ENCODE results near the gene FAM131C. TPM values are rescaled to one million over a fixed set of nuclear protein-coding genes. Genes with fewer than 3 reads are reported as not detected.

Gene FAM131C
- total RNA-seq, 2 donors from 2014 or later: 0.66 to 2.5 TPM

- H3K9me3 Mint-ChIP-seq: peaks cover 6% of the 10 kb centered on the region
- peaks cover 9% of the 10 kb centered on the region for H3K27me3 Mint-ChIP-seq (ENCODE audit: insufficient read depth)
- no peak for TF ChIP-seq CTCF (conservative IDR thresholded peaks at IDR 0.05)
- WGBS, 2 experiments (ENCODE audit: insufficient coverage in 1 of 2, insufficient read length in 1 of 2): 95 to 96% methylated on average over 8 to 9 of the region's 9 CpGs
- no peak overlapping the region for H3K4me3 Mint-ChIP-seq
- H3K36me3 Mint-ChIP-seq (ENCODE audit: low read depth): no peaks in the 10 kb centered on the region
- H3K27me3 ChIP-seq (ENCODE audit: control insufficient read depth, insufficient read depth, low read length, poor library complexity, severe bottlenecking): no peaks in the 10 kb centered on the region
- H3K27ac Mint-ChIP-seq: no peak overlapping the region
- no peak overlapping the region for H3K27ac ChIP-seq (ENCODE audit: low read depth, low read length)
- no peak overlapping the region for H3K4me3 ChIP-seq (ENCODE audit: low read length)
- DNase-seq: peak; percentile 45
- no peaks in the 10 kb centered on the region for H3K36me3 ChIP-seq (ENCODE audit: control insufficient read depth, insufficient read depth, low read length)
- no peak overlapping the region for H3K9ac ChIP-seq (ENCODE audit: extremely low read depth, low read length, poor library complexity, severe bottlenecking)
- H3K9me3 ChIP-seq (ENCODE audit: control insufficient read depth, low read length): no peaks in the 10 kb centered on the region
- H3K4me1 ChIP-seq (ENCODE audit: control insufficient read depth, insufficient read depth, low read length): no peaks in the 10 kb centered on the region
- H3K4me1 Mint-ChIP-seq: peaks cover 17% of the 10 kb centered on the region
Observed at GRCh38 chr1:16095447-16095846, 22.0 kb upstream of the FAM131C start.

- no peaks in the 10 kb centered on the region for H3K36me3 Mint-ChIP-seq (ENCODE audit: low read depth)
- H3K4me3 ChIP-seq (ENCODE audit: low read length): no peak overlapping the region
- H3K4me1 ChIP-seq (ENCODE audit: control insufficient read depth, insufficient read depth, low read length): no peaks in the 10 kb centered on the region
- H3K9me3 Mint-ChIP-seq: no peaks in the 10 kb centered on the region
- no peak overlapping the region for H3K27ac Mint-ChIP-seq
- no peak overlapping the region for H3K9ac ChIP-seq (ENCODE audit: extremely low read depth, low read length, poor library complexity, severe bottlenecking)
- peaks cover 17% of the 10 kb centered on the region for H3K4me1 Mint-ChIP-seq
- H3K4me3 Mint-ChIP-seq: no peak overlapping the region
- peak; percentile 53 for DNase-seq
- H3K27ac ChIP-seq (ENCODE audit: low read depth, low read length): no peak overlapping the region
- peaks cover 7% of the 10 kb centered on the region for H3K27me3 Mint-ChIP-seq (ENCODE audit: insufficient read depth)
- H3K9me3 ChIP-seq (ENCODE audit: control insufficient read depth, low read length): no peaks in the 10 kb centered on the region
- no peak for TF ChIP-seq CTCF (conservative IDR thresholded peaks at IDR 0.05)
- H3K27me3 ChIP-seq (ENCODE audit: control insufficient read depth, insufficient read depth, low read length, poor library complexity, severe bottlenecking): no peaks in the 10 kb centered on the region
- H3K36me3 ChIP-seq (ENCODE audit: control insufficient read depth, insufficient read depth, low read length): no peaks in the 10 kb centered on the region
- WGBS, 2 experiments (ENCODE audit: insufficient coverage in 1 of 2, insufficient read length in 1 of 2): 92 to 97% methylated on average over 3 to 20 of the region's 21 CpGs
Observed at GRCh38 chr1:16094453-16095158, 21.2 kb upstream of the FAM131C start.

GRCh38 chr1:16093611-16094010 lies 20.2 kb upstream of the FAM131C start:
- no peak overlapping the region for H3K27ac Mint-ChIP-seq

More at GRCh38 chr1:16093611-16094010, 20.2 kb upstream of the FAM131C start:
- Histone ChIP-seq H3K27me3 (ENCODE audit: control insufficient read depth, insufficient read depth, low read length, poor library complexity, severe bottlenecking) (no peaks in the 10 kb centered on the region), H3K9ac (ENCODE audit: extremely low read depth, low read length, poor library complexity, severe bottlenecking) (no peak overlapping the region), H3K9me3 (ENCODE audit: control insufficient read depth, low read length) (no peaks in the 10 kb centered on the region), H3K4me1 (ENCODE audit: control insufficient read depth, insufficient read depth, low read length) (no peaks in the 10 kb centered on the region), H3K27ac (ENCODE audit: low read depth, low read length) (no peak overlapping the region), H3K36me3 (ENCODE audit: control insufficient read depth, insufficient read depth, low read length) (no peaks in the 10 kb centered on the region), H3K4me3 (ENCODE audit: low read length) (no peak overlapping the region)
- H3K4me3 Mint-ChIP-seq: no peak overlapping the region
- no peak for TF ChIP-seq CTCF (conservative IDR thresholded peaks at IDR 0.05)
- H3K9me3 Mint-ChIP-seq: no peaks in the 10 kb centered on the region
- H3K4me1 Mint-ChIP-seq: peaks cover 17% of the 10 kb centered on the region
- no peaks in the 10 kb centered on the region for H3K36me3 Mint-ChIP-seq (ENCODE audit: low read depth)
- peaks cover 7% of the 10 kb centered on the region for H3K27me3 Mint-ChIP-seq (ENCODE audit: insufficient read depth)
- WGBS, 2 experiments (ENCODE audit: insufficient coverage in 1 of 2, insufficient read length in 1 of 2): 60 to 74% methylated on average over 9 of the region's 9 CpGs
- peak; percentile 48 for DNase-seq
